Measurements from ENCODE around the gene KXD1. TPM values are rescaled to one million over a fixed set of nuclear protein-coding genes. Genes with fewer than 3 reads are reported as not detected.

KXD1 gene
- total RNA-seq, 1 experiment from 2014 or later: 190 TPM

DNA sequence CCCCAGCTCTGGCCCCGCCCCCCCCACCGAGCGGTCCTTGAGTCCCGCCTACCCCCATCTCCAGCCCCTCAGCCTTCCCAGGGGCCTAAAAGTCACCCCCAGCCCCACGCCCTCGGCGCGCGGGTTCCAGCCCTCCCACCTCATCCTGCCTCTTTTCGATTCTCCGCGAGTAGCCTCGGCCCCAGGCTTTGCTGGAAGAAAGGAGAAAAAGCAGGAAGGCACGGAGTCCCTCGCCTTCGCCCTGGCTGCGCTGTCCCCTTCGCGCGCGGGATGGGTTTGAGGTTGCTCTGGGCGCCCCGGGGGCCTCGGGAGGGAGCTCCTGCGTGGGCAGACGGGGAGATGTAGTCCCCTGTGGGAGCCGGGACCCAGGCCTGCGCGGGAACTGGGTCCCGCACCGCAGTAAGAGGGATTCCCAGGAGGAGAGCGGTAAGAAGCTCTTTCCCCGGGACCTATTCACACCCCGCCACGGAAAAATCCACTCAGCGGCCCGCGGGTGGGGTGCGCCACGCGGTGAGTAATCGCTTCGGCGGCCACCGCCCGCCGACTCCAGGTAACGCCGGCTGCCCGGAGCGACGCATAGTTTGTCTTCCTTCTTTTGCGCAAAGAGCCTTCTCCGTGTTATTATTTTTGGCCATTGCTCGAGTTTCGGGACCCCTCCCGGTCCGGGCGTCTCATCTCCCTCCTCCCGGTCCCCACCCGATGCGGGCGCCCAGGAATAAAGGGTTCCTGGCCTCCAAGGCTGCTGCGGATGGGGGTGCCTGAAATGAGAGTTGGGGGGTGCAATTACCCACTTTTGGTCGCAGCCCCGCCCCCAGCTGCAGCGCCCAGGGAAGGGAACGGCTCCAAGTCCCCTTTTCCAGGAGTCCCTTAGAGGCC, 49.8 kb downstream of the KXD1 start:
- Histone ChIP-seq H3K4me3 (ENCODE audit: insufficient read depth, low read depth, low read length) (peak overlapping the region; percentile 37), H3K36me3 (replicated peaks; ENCODE audit: control insufficient read depth, insufficient read depth, low read length) (no peaks in the 10 kb centered on the region), H3K27me3 (ENCODE audit: control insufficient read depth, insufficient read depth, low read length) (peaks cover 89% of the 10 kb centered on the region)
- DNase-seq: peak; percentile 83

DNA sequence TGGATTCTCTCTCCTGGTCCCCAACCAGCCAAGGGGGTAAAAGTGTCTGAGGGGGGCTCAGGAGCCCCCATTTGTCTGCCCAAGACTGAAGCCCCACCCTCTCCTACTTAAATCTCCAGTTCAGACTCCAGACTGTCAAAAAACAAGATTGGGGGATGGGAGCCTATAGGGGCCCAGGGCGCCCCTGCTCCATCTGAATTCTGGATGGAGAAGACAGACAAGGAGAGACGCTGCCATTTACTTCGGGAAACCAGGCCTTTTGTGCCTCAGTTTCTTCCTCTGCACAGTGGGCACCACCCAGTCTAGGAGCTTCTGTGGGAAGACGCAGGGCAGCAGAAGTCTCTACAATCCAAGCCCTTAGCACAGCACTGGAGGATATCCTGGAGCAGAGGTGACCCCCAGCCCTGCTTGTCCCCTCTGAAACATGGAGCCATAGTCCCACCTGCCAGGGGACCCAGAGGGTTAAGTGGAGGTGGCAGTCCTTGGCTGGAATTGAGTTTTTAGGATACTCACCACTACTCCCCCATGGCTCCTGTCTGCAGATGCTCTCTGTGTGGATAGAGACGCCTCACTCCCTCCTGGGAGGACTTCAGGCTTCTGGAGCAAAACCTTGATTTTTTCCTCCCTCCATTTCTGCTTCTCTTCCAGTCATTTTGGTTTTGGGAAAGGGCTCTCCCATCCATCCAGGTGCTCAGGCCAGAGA, 50.6 kb downstream of the KXD1 start:
- Histone ChIP-seq H3K4me3 (ENCODE audit: insufficient read depth, low read depth, low read length) (no peak overlapping the region; the same call in 1 of the 2 replicates), H3K27me3 (ENCODE audit: control insufficient read depth, insufficient read depth, low read length) (peaks cover 92% of the 10 kb centered on the region), H3K36me3 (replicated peaks; ENCODE audit: control insufficient read depth, insufficient read depth, low read length) (no peaks in the 10 kb centered on the region)
- DNase-seq: peak; percentile 58

GRCh38 chr19:18608805-18609716, 51.4 kb downstream of the KXD1 start:
- H3K36me3 ChIP-seq (replicated peaks; ENCODE audit: control insufficient read depth, insufficient read depth, low read length): no peaks in the 10 kb centered on the region
- DNase-seq: no peak
- peaks cover 93% of the 10 kb centered on the region for H3K27me3 ChIP-seq (ENCODE audit: control insufficient read depth, insufficient read depth, low read length)
- H3K4me3 ChIP-seq (ENCODE audit: insufficient read depth, low read depth, low read length): no peak overlapping the region

DNA sequence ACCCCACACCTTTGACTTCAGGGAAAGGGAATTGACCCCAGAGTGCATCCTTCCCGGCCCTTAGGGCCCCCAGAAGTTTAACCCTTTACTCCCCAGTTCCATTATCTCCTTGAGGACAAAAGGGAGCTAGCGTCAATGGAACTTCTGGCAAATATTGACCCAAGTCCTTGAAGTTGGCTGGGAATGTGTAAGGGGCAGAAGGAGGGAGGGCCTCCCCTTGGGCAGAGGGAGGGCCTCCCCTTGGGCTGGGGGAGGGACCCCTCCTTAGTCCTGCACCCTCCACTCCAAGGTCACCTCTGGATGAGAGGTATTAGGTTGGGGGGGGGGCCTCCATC, 52.0 kb downstream of the KXD1 start:
- Histone ChIP-seq H3K36me3 (replicated peaks; ENCODE audit: control insufficient read depth, insufficient read depth, low read length) (no peaks in the 10 kb centered on the region), H3K4me3 (ENCODE audit: insufficient read depth, low read depth, low read length) (no peak overlapping the region), H3K27me3 (ENCODE audit: control insufficient read depth, insufficient read depth, low read length) (peaks cover 93% of the 10 kb centered on the region)
- no peak for DNase-seq

- peak; percentile 75 for DNase-seq
- Histone ChIP-seq H3K36me3 (replicated peaks; ENCODE audit: control insufficient read depth, insufficient read depth, low read length) (no peaks in the 10 kb centered on the region), H3K27me3 (ENCODE audit: control insufficient read depth, insufficient read depth, low read length) (peaks cover 89% of the 10 kb centered on the region), H3K4me3 (ENCODE audit: insufficient read depth, low read depth, low read length) (no peak overlapping the region; the same call in 1 of the 2 replicates)
These were observed 52.5 kb downstream of the KXD1 start for GRCh38 chr19:18610245-18610555.

DNA sequence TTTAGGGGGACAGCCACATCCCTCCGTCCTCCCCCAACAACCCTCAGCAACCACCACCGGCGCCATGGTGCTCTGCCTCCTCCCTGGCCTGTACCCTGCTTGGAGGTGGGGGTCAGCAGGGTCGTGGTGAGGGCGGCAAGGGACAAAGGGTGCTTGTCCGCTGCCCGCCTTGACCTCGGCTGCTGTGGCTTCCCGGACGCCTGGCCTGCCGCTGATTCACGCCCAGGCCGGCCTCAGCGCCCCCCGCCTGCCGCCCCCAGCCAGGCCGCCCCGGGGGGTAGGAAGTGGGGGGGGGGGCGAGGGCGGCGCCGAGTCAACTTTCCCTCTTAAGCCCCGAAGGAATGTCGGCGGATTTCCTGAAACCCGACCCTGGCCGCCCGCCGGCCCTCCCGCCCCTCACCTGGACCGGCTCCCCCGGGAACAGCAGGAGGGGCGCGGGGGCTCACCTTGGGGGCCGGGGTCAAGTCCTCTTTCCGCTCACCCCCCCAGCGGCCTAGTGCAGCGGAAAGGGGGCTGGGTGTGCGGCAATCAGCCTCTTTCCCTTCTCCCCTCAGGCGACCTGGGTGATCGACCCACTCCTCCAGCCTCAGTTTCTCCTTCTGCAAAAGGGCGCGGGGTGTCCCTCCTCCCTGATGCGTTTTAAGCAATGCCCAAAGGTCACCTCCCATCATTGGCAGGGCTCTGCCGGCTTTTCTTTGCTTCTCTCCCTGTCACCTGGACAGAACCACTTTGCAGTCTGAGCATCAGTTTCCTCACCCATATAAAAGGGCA, 53.1 kb downstream of the KXD1 start:
- peak; percentile 91 for DNase-seq
- peaks cover 84% of the 10 kb centered on the region for H3K27me3 ChIP-seq (ENCODE audit: control insufficient read depth, insufficient read depth, low read length)
- H3K36me3 ChIP-seq (replicated peaks; ENCODE audit: control insufficient read depth, insufficient read depth, low read length): no peaks in the 10 kb centered on the region
- H3K4me3 ChIP-seq (ENCODE audit: insufficient read depth, low read depth, low read length): peak overlapping the region; percentile 23; the same call in 1 of the 2 replicates

GRCh38 chr19:18611327-18612050, 53.8 kb downstream of the KXD1 start:
- Histone ChIP-seq H3K36me3 (replicated peaks; ENCODE audit: control insufficient read depth, insufficient read depth, low read length) (no peaks in the 10 kb centered on the region), H3K4me3 (ENCODE audit: insufficient read depth, low read depth, low read length) (peak overlapping the region; percentile 39), H3K27me3 (ENCODE audit: control insufficient read depth, insufficient read depth, low read length) (peaks cover 81% of the 10 kb centered on the region)
- peak; percentile 97 for DNase-seq

- H3K27me3 ChIP-seq (ENCODE audit: control insufficient read depth, insufficient read depth, low read length): peaks cover 77% of the 10 kb centered on the region
- DNase-seq: peak; percentile 75
- H3K4me3 ChIP-seq (ENCODE audit: insufficient read depth, low read depth, low read length): peak overlapping the region; percentile 39
- no peaks in the 10 kb centered on the region for H3K36me3 ChIP-seq (replicated peaks; ENCODE audit: control insufficient read depth, insufficient read depth, low read length)
These were observed 54.5 kb downstream of the KXD1 start for GRCh38 chr19:18612051-18612771.

DNA sequence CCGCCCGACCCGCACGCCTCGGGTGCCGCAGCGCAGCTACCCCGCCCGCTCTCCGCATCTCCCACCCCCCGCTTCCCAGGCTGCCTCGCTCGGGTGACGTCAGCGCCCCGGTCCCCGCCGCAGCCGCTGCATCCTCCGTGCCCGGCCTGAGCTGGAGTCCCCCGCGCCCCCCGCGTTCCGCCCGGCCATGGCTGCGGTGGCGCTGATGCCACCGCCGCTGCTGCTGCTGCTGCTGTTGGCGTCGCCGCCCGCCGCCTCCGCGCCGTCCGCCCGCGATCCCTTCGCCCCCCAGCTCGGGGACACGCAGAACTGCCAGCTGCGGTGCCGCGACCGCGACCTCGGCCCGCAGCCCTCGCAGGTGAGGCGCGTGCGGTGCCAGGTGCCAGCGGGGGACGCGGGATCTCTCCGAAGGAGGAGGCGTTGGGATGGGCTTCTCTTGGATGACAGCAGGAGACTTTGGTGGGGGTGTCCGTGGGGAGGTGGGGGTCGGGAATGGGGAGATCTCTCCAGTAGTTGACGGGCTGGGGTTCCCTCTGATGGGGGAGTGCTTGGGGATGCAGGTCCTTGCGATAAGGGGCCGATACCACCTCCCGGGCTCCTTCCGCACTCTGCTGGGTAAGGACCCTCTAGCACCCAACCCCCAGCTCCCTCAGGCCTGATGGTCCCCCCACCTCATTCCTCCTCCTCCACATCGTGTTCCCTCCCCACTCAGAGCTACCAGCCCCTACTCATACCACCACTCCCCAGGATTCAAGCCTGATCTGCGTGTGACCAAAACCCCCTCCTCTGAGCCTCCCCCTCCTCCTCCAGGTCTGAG, 55.3 kb downstream of the KXD1 start, which contains the start of gene TMEM59L:
Gene TMEM59L, plus strand, starts transcription at position 99 of the 817 bp plus-strand sequence. Its CDS starts 89 bp downstream, at position 188.
- Histone ChIP-seq H3K4me3 (ENCODE audit: insufficient read depth, low read depth, low read length) (peak within 1 kb of the TSS; percentile 39), H3K27me3 (ENCODE audit: control insufficient read depth, insufficient read depth, low read length) (peaks cover 69% of the 10 kb centered on the region), H3K36me3 (replicated peaks; ENCODE audit: control insufficient read depth, insufficient read depth, low read length) (no peaks in the 10 kb centered on the region)
- DNase-seq: peak; percentile 91

- H3K36me3 ChIP-seq (replicated peaks; ENCODE audit: control insufficient read depth, insufficient read depth, low read length): no peaks in the 10 kb centered on the region
- DNase-seq: peak; percentile 80
- H3K27me3 ChIP-seq (ENCODE audit: control insufficient read depth, insufficient read depth, low read length): peaks cover 62% of the 10 kb centered on the region
- no peak overlapping the region; the same call in 1 of the 2 replicates for H3K4me3 ChIP-seq (ENCODE audit: insufficient read depth, low read depth, low read length)
These were observed 56.0 kb downstream of the KXD1 start for GRCh38 chr19:18613589-18614234.

DNA sequence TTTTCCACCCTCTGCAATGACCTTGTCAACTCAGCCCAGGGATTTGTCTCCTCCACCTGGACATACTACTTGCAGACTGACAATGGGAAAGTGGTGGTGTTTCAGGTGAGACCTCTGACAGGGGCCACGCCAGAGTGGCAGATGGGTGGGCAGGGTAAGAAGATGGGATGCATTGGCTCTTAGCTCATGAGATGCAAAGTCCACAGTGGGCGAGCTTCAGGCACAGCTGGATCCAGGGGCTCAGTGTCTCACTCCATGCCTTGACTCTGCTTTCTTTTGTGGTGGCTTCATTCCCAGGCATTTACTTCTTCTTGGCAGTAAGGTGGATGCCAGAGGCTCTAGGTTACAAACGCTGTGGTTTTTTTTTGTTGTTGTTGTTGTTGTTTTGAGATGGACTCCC, 58.4 kb downstream of the KXD1 start:
- Histone ChIP-seq H3K27me3 (ENCODE audit: control insufficient read depth, insufficient read depth, low read length) (peaks cover 41% of the 10 kb centered on the region), H3K4me3 (ENCODE audit: insufficient read depth, low read depth, low read length) (no peak overlapping the region), H3K36me3 (replicated peaks; ENCODE audit: control insufficient read depth, insufficient read depth, low read length) (no peaks in the 10 kb centered on the region)
- DNase-seq: no peak

- peaks cover 26% of the 10 kb centered on the region for H3K27me3 ChIP-seq (ENCODE audit: control insufficient read depth, insufficient read depth, low read length)
- H3K36me3 ChIP-seq (replicated peaks; ENCODE audit: control insufficient read depth, insufficient read depth, low read length): no peaks in the 10 kb centered on the region
- H3K4me3 ChIP-seq (ENCODE audit: insufficient read depth, low read depth, low read length): no peak overlapping the region
- no peak for DNase-seq
These were observed 59.9 kb downstream of the KXD1 start for GRCh38 chr19:18617562-18617961.

All from H7 (cell line).